SHP77 treated with DMSO at 0.1 percent for 48 hours (cell line): ENCODE measurements around the gene GDPD3.
A peak's percentile ranks its signal among the peaks of the same experiment; 100 is the strongest.

ENCODE experiments used
- DNase-seq: peaks from one replicate; lab custom pipeline; 2025; lab: John Stamatoyannopoulos, UW

GDPD3 gene

DNA sequence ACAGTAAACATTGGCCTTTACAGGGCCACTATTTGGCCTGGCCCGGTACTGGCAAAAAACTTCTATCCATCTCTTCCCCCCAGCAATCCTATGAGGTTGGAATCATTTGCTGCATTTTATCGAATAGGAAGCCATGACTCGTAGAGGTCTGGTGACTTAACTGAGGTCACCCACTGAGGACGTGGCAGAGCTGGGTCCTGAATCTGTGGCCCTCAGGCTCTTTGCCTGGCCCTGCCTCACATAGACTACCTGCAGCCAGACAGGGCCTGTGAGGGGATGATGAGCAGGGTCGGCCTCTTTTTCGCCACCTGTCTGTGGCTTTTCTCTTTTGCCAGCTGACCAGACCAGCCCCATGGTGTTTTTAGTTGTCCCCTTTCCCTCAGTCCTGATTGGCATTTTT, 35.7 kb downstream of the GDPD3 start:
- no peak for DNase-seq

DNA sequence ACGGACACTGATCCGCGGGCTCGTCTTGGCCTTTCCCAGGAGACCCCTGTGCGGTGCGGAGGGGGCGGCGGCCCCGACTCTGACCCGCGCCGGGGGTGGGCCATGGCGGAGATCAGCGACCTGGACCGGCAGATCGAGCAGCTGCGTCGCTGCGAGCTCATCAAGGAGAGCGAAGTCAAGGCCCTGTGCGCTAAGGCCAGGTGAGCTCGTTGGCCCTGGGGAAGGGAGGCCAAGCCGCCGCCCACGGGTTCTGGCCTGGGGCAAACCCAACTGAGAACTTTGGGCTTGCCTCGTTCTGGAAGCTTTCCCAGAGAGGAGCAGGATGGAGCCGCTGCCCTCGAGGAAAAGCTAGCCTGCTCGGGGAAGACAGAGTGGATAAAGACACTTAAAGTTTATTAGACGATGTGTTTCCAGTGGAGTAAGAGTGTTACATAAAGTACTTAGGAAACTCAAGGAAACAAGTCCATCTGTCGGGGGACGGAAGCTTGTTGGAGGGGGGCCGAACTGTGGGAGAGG, 37.0 kb downstream of the GDPD3 start:
- DNase-seq = no peak

DNA sequence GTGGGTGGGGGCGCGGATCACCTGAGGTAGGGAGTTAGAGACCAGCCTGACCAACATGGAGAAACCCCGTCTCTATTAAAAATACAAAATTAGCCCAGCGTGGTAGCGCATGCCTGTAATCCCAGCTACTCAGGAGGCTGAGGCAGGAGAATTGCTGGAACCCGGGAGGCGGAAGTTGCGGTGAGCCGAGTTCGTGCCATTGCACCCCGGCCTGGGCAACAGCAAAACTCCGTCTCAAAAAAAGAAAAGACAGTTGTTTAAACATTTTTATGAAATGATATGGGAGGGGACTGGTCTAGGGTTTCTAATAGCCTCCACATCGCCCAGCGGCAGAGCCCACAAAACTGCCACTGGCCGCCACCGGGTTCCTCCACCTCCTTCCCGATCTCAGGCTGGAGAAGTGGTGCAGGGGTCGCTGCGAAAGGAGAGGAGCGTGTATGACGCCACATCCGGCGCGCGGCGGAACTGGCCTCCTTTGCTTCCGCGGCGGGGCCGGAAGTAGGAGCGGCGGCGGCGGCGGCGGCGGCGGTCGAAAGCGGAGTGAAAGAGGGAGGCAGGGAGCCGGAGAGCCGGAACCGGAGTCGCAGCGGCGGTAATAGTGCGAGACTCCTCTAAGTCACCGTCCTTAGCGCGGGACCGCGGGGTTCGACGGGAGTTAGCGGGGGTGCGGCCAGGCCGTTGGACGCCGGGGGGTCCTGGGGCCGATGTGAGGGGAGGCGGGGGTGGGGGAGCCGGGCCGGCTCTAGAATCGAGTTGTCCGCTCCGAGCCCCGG, 37.6 kb downstream of the GDPD3 start, which contains the start of gene PPP4C:
PPP4C (plus strand) TSS at position 492 of the 773 bp plus-strand sequence. CDS start 384 bp downstream, outside the sequence.
- peak; percentile 85 for DNase-seq

- DNase-seq = no peak
Measured at GRCh38 chr16:30070490-30070889, 42.8 kb downstream of the GDPD3 start.

- DNase-seq = no peak
Measured at GRCh38 chr16:30069611-30070462, 43.5 kb downstream of the GDPD3 start.

- no peak for DNase-seq
Measured at GRCh38 chr16:30068750-30069610, 44.4 kb downstream of the GDPD3 start.

DNA sequence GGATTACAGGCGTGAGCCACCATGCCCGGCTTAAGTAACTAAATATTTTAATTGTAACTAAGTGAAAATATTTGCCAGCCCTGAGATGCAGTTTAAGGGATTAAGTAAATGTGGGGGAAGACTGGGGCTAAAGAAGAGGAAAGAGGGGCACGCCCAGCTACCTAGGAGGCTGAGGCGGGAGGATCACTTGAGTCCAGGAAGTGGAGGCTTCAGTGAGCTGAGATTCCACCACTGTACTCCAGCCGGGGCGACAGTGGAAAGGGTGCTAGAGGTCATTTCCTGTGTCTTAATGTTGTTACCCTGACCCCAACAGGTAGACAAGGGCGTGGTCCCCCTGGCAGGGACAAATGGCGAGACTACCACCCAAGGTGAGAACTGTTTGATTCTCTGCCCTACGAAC, 45.0 kb downstream of the GDPD3 start:
- DNase-seq = no peak

- no peak for DNase-seq
Measured at GRCh38 chr16:30067584-30067916, 45.8 kb downstream of the GDPD3 start.

GRCh38 chr16:30066761-30067583, 46.4 kb downstream of the GDPD3 start:
- DNase-seq = no peak

DNA sequence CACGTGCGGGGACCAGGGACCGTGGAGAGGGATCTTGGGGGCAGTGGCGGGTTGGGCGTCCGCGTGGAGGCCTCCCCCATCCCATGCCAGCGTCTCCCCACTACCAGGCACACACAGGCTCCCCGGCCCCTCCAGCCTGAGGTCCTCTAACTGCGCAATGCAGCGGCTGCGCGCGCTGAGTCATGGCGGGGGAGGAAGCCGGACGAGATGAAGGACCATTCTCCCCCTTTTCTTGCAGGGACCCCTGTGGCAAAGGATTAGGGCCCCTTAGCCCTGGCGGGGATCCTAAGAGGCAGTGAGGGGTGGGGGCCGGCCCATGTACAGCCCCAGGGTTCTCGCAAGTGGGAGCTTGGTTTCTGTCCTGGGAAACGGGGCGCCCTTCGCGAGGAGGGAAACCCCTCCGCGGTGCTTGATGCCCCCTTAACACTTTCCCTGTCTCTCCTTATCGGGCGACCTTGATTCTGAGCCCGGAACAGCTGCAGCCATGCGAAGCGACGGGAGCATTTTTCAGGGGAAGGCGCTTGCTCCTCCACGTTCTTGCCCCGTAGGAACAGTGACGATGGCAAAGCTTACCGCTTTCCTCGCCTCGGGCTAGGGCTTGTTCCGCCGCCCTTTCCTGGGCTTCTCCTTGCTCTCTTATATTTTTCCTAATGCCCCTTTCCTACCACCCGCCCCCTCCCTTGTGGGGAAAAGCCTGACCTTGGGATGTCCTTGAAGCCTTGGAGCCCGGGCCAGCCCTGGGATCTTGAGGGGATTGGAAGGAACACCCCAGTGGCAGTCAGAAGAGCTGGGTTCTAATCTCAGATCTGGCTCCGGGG, 47.2 kb downstream of the GDPD3 start:
- DNase-seq = no peak

DNA sequence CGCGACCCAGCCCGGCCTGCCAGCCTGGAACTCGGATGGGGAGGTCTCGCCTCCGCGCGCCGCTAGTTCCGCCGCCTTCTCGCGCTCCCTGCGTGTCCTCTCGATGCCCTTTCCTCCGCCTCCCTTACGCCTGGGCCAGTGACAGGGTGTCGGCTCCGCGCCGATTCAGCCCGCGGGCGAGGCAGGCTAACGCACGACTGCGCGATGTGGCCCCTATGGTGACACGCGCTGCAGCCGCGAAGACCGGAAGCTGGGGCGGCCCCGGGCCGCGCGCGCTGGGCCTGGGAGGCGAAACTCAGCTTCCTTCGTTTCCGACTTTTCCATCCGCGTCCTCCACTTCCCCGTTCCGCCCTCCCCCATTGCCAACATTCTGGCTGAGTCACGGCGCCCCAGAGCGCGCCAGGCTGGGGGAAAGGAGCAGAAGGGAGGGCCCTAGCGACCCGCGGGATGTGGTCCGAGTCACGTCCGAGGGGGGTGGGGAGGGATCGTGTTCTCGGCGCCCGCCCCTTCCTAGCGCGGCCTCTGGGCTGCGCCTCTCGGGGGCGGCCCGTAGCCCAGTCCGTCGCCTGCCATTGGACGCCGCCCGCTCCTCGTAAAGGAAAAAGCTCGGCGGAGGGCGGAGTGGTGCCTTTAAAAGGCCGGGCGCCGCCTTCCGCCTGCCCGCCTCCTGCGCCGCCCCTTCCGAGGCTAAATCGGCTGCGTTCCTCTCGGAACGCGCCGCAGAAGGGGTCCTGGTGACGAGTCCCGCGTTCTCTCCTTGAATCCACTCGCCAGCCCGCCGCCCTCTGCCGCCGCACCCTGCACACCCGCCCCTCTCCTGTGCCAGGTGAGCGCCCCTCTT, 48.0 kb downstream of the GDPD3 start, which contains the start of gene ALDOA:
ALDOA (plus strand) TSS at position 659 of the 841 bp plus-strand sequence. CDS start 1,138 bp downstream, outside the sequence.
- peak; percentile 94 for DNase-seq

DNA sequence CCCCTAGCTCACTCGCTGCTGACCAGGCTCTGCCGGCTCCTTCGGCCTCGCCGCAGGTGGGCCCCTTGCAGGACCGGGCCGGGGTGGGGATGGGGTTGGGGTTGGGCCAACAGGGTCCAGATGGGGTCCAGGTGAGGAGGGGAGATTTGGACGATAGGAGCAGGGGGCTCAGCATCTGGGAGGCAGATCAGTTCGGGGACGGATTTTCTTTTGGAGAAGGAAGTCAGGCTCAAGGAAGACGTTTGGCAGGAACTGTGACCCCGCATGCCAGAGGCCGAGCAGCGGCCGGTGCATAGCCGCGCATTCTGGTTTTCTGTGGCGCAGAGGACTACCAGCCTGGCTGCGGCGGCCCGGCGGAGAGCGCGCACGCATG, 48.6 kb downstream of the GDPD3 start:
- DNase-seq = no peak

DNA sequence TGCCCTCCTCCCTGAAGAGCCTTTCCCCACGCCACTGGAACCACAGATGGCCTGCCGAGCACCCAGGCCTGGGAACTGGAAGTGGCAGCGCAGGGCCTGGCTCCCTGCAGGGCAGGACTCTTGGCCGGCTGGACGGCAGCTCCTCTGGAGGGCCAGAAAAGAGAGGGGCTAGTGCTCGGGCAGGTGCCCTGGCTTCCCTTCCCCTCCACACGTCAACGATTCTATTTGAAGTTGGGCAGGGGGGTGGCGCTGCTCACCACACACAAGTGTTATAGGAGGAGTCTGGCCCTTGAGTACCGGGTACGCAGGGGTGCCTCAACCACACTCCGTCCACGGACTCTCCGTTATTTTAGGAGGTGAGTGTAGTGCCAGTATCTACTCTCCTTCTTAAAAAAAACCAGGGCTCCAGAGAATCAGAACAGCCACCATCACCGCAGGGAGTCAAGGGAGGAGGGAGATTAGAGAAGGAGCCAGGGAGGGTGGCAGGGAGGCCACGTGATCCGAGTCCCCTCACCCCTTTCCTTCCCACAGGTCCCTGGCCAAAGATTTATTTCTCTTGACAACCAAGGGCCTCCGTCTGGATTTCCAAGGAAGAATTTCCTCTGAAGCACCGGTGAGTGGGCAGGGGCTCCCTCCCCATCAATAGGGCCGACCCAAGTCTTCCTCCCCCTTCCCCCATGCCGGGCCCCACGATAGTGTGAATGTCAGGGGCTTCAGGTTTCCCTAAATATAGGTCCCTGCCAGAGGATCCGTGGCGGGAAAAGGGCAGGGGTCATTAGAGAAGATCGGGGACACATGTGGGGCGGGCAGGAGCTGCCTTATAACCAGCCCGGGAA, 49.2 kb downstream of the GDPD3 start:
- DNase-seq = peak; percentile 96

- DNase-seq = no peak
Measured at GRCh38 chr16:30063278-30063892, 50.0 kb downstream of the GDPD3 start.

- no peak for DNase-seq
Measured at GRCh38 chr16:30060836-30061554, 52.3 kb downstream of the GDPD3 start.

DNA sequence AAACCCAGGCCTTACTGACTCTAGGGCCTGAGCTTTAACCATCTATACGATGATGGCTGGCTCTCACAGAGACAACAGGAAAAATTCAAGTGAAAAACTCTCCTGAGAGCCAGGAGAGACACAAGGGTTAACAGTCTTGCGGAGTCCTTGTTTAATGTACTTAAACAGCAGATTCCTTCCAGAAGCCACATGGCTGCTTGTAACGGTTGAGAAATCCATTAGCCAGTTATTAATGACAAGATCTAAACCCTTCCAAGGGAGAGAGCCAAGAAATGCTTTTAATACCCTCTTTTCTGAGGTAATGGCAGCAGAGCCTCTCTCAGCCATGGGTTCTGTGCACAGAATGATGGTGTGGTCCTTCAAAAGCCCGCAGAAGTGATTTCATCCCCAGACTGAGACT, 53.0 kb downstream of the GDPD3 start:
- no peak for DNase-seq

DNA sequence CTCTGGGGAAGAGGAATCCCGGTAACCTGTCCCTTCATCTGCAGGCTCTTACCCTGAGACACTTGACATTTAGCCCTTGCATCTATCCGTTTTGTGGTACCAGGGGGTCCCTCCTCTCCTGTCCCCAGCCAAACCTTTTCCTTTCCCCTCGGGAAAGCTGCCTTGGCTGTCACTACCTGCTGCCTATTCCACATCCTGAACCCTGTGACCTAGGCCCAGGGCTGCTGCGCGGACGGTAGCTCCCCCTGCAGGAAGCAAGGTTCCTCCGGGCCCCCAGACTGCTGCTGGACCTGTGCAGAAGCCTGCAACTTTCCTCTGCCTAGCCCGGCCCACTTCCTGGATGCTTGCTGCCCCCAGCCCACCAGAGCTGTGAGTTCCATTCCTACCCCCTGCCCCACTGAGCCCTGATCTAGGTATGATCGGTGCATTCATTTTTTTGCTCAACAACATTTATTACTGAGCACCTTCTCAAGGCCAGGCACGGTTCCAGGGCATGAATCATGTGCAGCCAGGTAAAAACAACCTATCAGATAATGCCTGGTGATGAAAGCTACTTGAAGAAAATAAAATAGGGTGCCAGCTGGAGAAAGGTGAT, 58.3 kb downstream of the GDPD3 start:
- DNase-seq = no peak
